ENCODE measurements around the gene CNGA2. TPM values are rescaled to one million over a fixed set of nuclear protein-coding genes. Genes with fewer than 3 reads are reported as not detected.
A peak's percentile ranks its signal among the peaks of the same experiment; 100 is the strongest.
"Not testable (repeated sequence)": the region's sequence is repeated elsewhere in the genome, so short reads cannot be mapped to it uniquely, and the experiment has no call there.

The CNGA2 gene
- total RNA-seq, result not detected
- long read RNA-seq, result 0 reads

DNA sequence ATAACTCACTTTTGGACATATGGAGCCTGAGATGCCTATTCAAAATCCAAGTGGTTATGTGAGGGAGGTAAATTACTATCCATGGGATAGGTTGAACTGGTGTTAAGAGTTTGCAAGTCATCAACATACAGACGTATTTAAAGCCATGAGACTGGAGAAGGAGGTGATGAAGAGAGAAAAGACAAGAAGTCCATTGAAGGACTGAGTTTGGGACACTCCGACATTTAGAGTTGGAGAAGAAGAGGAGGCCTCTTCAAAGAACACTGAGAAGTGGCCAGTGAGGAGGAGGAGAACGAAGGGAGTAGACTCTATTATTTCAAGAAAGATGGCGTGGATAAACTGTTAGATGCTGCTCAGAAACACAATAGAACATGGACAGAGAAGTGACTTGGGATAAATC is at the start of gene CNGA2:
Gene CNGA2 (plus strand): TSS at position 301 of the 400 bp plus-strand sequence. CDS start 3,738 bp downstream, outside the sequence.
- intact Hi-C loops (cut with DNase I), result no loop called here
- DNase-seq (no peak), ATAC-seq (ENCODE audit: poor library complexity) (no peak)

DNA sequence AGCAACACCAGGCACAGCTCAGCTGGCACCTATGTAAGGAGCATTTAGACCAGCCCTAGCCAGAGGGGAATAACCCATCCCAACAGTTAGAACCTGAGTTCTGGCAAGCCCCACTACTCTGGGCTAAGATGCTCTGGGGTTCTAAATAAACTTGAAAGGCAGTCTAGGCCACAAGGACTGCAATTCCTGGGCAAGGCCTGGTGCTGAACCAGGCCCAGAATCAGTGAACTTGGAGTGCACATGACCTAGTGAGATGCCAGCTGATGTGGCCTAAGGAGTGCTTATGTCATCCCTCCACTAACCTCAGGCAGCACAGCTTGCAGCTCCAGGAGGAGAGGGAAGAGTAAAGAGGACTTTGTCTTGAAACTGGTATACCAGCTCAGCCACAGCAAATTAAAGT is 46.9 kb upstream of the CNGA2 start:
- DNase-seq (no peak), ATAC-seq (ENCODE audit: poor library complexity) (no peak)
- intact Hi-C loops (cut with DNase I), result no loop called here

- ATAC-seq (ENCODE audit: poor library complexity) (no peak), DNase-seq (no peak)
- intact Hi-C loops (cut with DNase I), result no loop called here
Observed at GRCh38 chrX:151688695-151689094, 45.9 kb upstream of the CNGA2 start.

DNA sequence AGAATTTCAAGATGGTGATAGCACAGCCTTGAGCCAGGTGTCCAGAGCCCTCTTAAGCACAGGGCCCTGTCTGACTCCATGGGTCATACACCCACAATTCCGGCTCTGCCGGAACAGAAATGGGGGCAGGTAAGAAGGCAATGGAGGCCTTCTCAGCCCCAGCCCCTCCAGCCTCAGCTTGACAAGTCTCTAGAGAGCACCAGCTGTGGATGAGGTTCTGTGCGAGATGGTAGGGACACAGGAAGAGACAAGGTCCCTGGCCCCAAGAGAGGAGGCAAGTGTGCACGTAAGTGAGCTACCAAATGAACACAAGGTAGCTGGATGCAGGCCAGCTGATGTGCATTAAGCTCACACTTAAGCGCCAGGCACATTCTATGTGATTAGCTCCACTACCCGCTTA is 41.7 kb upstream of the CNGA2 start:
- DNase-seq, result no peak
- intact Hi-C loops (cut with DNase I), result no loop called here
- ATAC-seq (ENCODE audit: poor library complexity), result no peak

GRCh38 chrX:151694121-151694520 is 40.4 kb upstream of the CNGA2 start:
- ATAC-seq (ENCODE audit: poor library complexity), result no peak
- DNase-seq, result no peak
- intact Hi-C loops (cut with DNase I), result no loop called here

GRCh38 chrX:151694661-151695582 is 39.6 kb upstream of the CNGA2 start, which contains the start of gene PRRG3:
PRRG3 (plus strand) TSS chrX:151695458; CDS start chrX:151698815, 3,357 bp downstream.
- intact Hi-C loops (cut with DNase I), result no loop called here
- ATAC-seq (ENCODE audit: poor library complexity) (no peak), DNase-seq (no peak)

- intact Hi-C loops (cut with DNase I), result no loop called here
- DNase-seq (no peak), ATAC-seq (ENCODE audit: poor library complexity) (no peak)
Observed at GRCh38 chrX:151695583-151696340, 38.8 kb upstream of the CNGA2 start.

- ATAC-seq (ENCODE audit: poor library complexity); intact Hi-C loops (cut with DNase I); DNase-seq: not testable (repeated sequence)
Observed at GRCh38 chrX:151697082-151697481, 37.5 kb upstream of the CNGA2 start.

GRCh38 chrX:151697522-151697921 is 37.0 kb upstream of the CNGA2 start:
- intact Hi-C loops (cut with DNase I), result no loop called here
- DNase-seq, result no peak
- ATAC-seq (ENCODE audit: poor library complexity), result no peak

- ATAC-seq (ENCODE audit: poor library complexity) (no peak), DNase-seq (no peak)
- intact Hi-C loops (cut with DNase I), result no loop called here
Observed at GRCh38 chrX:151698485-151698884, 36.1 kb upstream of the CNGA2 start.

GRCh38 chrX:151699746-151700145 is 34.8 kb upstream of the CNGA2 start:
- intact Hi-C loops (cut with DNase I), result no loop called here
- ATAC-seq (ENCODE audit: poor library complexity), result no peak
- no peak for DNase-seq

- ATAC-seq (ENCODE audit: poor library complexity) (no peak), DNase-seq (no peak)
- intact Hi-C loops (cut with DNase I), result no loop called here
Observed at GRCh38 chrX:151700581-151700980, 34.0 kb upstream of the CNGA2 start.

GRCh38 chrX:151701071-151701470 is 33.5 kb upstream of the CNGA2 start:
- ATAC-seq (ENCODE audit: poor library complexity), result no peak
- intact Hi-C loops (cut with DNase I), result no loop called here
- DNase-seq, result no peak

DNA sequence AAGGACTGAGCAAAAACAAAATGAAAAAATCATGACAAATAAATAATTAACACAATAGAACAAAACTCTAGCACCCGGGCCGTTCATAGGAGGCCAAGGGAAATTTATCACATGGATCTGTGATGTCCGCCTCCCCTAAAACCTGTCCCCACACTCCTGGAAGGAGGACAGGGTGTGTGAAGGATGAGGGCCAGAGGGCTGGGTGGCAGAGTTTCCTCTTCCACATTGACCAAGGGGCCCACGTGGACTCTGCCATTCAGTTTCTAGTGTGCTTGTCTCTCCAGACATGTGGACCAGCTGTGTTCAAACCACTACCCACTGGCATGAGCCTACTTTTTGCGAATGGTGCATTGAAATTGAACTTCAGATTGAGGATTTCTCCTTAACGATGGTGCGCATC is 33.0 kb upstream of the CNGA2 start:
- ATAC-seq (ENCODE audit: poor library complexity), result no peak
- no peak for DNase-seq
- intact Hi-C loops (cut with DNase I), result no loop called here

- ATAC-seq (ENCODE audit: poor library complexity) (no peak), DNase-seq (no peak)
- intact Hi-C loops (cut with DNase I), result no loop called here
Observed at GRCh38 chrX:151702026-151702714, 32.4 kb upstream of the CNGA2 start.

GRCh38 chrX:151702741-151703340 is 31.7 kb upstream of the CNGA2 start:
- DNase-seq, result no peak
- intact Hi-C loops (cut with DNase I), result no loop called here
- ATAC-seq (ENCODE audit: poor library complexity), result peak; percentile 42

DNA sequence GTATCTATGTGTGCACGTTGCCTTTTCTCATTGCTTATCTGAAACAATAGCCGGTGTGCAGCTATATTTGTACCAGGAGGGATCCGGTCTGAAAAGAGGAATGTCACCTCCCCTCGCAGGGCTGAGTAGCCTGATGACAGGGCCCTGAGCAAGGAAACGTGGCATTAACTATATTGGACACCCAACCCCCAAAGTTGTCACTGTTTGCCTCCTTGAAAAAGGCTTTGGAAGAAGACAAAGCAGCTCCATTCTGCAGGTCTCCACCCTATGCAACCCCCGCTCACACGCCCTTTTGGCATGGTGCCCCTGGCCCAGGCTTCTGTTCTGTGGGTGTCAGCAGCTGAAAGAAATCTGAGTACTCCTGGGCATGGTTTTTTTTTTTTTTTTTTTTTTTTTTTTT is 31.1 kb upstream of the CNGA2 start:
- DNase-seq (peak; percentile 72), ATAC-seq (ENCODE audit: poor library complexity) (peak; percentile 81)
- intact Hi-C loops (cut with DNase I), result no loop called here

DNA sequence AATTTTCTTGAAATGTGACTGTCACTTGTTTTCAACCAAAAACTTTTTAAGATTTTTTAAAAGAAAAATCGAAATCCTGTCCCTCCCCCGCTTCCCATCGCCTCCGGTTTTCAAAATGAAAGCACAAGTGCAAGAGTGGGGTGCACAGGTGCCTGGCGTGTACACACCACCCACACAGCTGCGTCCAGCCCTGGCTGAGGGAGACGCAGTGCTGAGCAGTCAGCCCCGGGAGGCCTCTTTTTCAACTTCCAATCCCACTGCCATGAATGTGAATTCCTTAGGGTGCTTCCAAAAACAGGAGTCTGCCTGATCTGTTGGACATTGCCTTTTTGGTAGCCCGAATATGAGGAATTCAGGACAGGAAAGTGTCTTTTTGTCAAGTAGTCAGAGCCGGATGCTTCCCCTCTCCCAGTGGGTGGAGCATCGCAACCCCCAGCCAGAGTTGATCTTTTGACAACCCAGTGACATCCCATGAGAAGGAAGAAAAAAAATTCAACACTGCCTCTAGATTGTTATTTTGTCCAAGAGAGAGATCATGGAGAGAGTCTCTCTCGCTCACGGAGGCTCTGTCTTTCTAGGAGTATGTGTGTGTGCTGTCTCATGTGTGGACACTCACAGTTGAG is 30.4 kb upstream of the CNGA2 start:
- ATAC-seq (ENCODE audit: poor library complexity), result peak; percentile 48
- intact Hi-C loops (cut with DNase I), result no loop called here

More for the DNA sequence above, 30.4 kb upstream of the CNGA2 start:
- no peak for DNase-seq
